HK-2 (cell line): ENCODE measurements around the gene TTC33.
"Not testable (repeated sequence)": the region's sequence is repeated elsewhere in the genome, so short reads cannot be mapped to it uniquely, and the experiment has no call there.

ENCODE experiments used
- DNase-seq: peaks from one replicate; pipeline ENCODE4 v3.0.0-alpha.2; 2018; ENCODE audit not compliant: unreplicated experiment

The TTC33 gene

DNA sequence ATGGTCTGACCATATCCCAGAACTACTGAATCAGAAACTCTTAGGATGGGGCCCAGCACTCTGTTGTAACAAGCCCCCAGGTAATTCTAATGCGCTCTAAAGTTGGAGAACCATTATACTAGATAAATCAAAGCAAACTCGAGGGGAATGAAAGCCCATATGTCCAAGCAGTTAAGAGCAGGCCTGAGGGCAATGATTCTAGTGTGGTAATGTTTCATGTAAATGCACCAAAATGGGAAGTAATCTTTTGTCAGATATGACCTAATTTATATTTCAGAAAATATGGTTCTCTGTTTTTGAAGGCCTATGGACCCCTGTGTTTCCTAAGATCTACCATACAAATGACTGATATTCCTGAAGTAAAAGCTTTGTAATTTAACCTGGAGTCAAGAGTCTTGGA lies 184.0 kb downstream of the TTC33 start:
- DNase-seq, result no peak

DNA sequence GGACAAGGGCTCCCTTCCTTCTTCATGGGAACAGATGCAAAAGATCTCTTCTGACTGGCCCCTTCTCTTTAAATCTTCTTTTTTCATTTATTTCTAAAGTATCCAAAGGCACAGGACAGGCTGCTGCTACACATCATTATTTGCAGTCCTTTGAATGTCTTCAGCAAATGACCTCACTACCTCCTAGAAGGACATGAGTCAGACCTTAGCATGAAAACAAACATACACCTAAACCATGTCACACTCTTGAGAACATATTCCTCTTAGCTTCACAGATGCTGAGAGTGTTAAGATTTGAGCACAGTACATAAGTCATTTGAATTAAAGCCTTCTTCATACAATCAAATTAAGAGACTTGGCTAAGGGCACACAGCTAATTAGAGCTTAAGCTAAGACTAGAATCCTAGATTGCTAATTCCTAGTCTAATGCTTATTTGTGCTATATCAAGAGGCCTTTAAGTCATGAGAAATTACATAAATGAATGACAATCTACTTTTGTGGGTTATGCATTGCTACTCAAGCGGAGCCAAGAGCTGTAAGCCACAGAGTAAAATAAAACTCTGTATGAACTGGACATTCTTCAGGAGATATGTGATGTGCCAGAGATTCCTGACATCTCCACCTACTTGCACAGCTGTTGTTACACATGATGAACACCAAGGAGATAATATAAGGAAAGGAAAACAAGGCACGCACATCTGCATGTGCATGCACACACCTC lies 185.2 kb downstream of the TTC33 start:
- DNase-seq, result no peak

DNA sequence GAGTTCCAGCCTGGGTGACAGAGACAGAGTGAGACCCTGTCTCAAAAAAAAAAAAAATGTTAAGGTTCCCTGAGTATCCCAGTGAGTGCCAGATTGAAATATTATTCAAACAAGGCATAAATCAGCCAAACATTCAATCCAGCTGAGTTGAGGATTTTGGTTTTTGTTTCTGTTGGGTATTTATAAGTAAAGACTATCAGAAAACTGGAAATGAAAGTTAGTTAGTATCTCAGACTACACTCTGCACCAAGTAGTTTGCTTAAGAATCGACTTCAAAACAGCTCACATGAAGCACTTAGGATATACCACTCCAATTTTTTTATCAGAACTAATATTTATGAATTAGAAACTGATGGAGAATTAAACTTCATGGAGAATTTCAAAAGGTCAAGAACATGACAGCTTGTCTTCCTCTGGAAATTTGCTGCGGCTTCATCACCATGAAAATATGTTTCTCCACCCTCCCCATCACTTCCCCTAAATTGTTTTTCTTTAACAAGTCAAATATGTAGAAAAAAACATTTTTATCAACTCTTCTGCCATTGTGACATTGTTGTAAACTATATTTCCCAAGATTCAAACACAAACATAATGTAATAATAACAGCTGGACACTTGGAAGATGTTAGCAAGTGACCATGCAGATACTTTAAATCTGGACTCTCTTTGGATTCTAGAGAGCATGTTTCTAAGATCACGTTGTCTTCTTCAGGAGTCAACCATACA lies 186.1 kb downstream of the TTC33 start:
- no peak for DNase-seq

DNA sequence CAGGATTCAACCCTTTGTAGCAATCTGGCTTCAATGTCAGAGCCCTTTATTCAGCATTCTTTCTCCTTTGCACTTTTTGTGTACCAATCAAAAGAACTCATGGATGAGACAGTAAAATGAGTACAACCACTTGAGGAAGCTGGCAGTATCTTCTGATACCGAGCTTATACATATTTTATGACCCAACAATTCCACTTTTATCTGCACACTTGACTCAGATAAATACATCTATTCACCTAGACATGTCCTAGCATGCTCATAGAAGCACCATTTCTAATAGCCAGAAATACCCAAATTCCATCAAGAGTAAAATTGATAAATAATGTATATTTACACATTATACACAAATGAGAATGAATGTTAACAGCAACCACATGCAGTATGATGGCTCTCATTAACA lies 187.2 kb downstream of the TTC33 start:
- DNase-seq, result no peak

DNA sequence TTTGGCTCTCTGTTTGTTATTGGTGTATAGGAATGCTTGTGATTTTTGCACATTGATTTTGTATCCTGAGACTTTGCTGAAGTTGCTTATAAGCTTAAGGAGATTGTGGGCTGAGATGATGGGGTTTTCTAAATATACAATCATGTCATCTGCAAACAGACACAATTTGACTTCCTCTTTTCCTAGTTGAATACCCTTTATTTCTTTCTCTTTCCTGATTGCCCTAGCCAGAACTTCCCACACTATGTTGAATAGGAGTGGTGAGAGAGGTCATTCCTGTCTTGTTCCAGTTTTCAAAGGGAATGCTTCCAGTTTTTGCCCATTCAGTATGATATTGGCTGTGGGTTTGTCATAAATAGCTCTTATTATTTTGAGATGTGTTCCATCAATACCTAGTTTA lies 192.6 kb downstream of the TTC33 start:
- DNase-seq, result not testable (repeated sequence)

DNA sequence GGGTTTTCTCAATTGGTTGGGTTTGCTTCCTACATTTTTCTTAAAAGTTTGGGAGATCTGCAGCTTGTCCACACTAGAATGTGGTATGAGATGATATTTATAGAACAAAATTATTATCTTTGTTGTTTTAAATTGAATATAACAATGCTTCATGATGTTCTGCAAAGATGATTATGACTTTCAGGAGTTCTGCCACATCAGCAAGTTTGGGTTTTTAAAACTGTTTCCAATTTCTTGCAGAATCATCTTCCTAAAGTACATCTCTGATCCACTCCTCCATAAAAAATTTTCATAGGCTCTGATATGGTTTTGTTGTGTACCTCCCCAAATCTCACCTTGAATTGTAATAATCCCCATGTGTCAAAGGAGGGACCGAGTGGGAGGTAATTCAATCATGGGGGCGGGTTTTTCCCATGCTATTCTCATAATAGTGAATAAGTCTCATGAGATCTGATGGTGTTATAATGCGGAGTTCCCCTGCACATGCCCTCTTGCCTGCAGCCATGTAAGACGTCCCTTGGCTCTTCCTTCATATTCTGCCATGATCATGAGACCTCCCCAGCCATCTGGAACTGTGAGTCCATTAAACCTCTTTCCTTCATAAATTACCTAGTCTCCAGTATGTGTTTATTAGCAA lies 195.2 kb downstream of the TTC33 start:
- no peak for DNase-seq

DNA sequence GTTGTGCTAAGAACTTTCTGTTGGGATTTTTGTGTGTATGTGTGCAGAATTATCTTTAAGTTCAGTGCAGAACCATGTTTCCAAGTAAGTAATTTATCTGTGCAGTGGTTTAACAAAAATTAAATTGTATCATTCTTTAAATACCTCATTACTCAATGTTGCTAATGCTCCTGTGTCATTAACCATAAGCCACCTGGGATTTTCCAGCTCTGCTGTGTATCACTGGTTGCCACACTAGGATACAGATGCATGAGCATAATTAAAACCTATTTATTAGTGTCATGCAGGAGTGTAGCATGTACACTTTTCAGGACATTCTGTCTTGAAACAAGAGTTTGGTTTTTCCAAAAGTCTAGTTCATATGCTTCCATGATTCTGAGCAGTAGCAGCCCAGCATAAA lies 196.5 kb downstream of the TTC33 start:
- no peak for DNase-seq

DNA sequence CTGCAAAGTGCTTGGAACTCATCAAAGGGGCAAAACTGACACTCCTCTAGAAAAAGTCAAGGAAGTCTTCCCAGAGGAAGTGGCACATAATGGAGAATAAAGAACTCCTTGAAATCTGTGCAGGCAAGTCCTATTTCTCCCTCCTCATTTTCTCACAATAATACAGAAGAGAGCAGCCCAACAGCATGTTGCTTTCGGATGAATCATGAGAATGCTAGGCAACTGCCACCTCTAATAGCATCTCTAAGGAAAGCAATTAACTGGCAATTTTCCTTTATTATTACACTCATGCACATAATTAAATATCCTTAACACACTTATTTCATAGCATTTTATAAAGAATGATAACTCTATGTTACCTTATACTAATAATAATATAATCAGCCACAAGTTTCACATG lies 198.3 kb downstream of the TTC33 start:
- DNase-seq, result no peak

DNA sequence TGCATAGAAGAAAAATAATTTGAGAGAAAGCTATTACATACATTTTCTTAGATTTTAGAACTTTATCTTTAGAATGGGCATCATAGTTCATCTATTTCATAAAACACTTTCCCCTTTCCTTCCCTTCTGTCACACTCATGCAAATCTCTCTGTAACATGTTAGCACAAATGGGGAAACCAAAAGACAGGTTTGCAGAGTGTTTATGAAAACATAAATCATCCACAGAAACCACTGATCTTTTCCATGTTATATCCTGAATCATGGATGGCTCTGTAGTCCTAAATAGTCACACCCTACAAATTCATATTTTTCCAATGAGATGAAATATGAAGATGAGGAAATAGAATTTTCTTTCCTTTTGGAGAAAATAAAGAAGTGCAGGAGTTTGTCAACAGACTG lies 198.9 kb downstream of the TTC33 start:
- no peak for DNase-seq

DNA sequence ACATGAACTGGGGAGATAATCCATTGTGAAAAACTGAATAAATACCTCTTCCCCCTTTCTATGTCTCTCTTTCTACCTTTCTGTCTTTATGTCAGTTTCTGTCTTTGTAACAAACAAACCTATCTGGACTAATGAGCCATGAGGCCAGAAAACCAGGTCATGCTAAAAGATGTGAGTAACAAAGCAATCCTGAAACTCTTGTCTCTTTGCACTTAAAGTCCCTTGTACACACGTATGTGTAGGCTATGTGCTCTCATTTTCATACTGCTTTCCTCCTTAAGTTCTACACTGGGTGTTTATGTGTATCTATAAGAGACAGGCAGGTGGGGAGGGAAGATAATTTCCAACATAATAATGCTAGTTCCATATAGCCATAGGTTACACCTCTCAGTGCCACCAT lies 199.9 kb downstream of the TTC33 start:
- no peak for DNase-seq

DNA sequence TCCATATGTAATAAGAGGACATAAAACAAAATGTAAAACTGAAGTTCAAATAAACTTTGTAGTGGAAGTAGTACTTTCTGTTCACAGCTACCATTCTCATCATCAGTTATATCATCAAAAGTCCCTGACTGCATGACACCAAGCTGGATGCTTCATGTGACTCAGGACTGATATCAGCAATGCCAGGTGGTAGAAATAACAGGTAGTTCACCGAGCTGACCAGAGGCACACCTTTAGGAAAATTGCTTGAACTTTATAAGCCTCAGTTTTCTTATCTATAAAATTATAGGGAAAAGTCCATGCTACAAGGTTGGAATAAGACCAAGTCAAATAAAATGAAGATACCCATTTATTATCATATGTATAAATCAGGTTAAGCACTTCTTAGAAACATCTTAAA lies 200.9 kb downstream of the TTC33 start:
- no peak for DNase-seq

DNA sequence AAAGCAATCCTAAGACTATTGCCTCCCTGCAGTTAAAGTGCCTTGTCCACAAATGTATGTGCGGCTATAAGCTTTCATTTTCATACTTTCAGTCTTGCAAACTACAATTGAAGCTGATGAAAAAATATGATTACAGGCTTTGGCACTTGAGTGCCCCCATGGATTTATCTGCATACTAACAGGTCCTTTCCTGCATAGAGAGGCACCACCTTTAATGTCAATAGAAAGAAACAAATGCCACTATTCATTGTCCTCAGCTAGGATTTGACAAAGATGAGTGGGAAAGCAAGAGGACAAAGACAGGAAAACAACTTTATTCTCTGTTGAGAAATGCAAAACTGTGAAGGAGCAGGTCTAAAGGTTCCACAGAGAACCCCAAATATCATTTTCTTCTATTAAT lies 201.7 kb downstream of the TTC33 start:
- DNase-seq, result no peak

DNA sequence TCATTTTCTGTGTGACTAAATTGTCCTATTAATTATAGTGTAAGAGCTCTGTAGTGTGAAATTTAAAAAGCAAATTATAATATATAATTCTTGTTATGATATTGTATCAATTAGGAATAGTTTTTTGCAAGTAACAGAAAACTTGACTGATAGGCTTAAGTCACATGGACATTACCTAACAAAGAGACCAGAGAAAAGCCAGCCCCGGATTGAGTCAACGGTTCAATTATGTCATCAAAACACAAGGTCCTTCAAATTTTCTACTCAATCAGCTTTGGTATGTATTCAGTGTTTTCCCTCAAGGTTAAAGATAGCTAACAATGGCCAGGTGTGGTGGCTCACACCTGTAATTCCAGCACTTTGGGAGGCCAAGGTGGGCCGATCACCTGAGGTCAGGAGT lies 202.8 kb downstream of the TTC33 start:
- no peak for DNase-seq

DNA sequence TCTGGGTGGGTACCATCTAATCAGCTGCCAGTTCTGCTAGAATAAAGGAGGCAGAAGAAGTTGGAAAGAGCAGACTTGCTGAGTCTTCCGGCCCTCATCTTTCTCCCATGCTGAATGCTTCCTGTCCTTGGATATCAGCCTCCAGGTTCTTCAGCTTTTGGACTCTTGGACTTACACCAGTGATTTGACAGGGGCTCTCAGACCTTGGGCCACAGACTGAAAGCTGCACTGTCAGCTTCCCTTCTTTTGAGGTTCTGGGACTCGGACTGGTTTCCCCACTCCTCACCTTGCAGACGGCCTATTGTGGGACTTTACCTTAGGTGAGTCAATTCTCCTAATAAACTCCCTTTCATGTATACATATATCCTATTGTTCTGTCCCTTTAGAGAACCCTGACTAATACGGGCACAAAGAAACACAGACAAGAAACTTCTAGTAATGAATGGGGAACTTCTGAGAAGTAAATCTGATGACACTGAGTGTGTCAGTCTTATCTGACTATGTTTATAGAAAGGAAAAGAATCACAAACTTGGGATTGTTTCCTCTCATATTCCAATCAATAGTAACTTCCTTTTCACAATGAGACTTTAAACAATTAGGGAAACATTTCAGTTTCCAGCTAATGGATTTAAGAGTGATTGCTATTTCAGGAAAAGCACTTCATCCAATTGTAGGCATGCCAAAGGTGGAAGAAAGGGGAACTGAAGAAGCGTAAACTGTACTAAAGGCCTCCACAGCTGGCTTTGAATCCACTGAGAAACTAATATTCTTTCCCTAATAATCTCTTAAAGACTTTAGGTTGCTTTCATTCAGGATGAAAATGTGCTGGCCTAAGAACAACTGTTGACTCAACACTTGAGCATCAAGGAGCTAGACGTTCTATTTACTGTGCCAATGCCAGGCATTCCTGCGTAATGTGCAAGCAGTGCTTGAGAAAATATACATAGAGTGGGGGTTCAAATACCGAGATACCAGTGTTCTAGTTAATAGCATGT lies 204.0 kb downstream of the TTC33 start:
- peak; percentile 46 for DNase-seq

DNA sequence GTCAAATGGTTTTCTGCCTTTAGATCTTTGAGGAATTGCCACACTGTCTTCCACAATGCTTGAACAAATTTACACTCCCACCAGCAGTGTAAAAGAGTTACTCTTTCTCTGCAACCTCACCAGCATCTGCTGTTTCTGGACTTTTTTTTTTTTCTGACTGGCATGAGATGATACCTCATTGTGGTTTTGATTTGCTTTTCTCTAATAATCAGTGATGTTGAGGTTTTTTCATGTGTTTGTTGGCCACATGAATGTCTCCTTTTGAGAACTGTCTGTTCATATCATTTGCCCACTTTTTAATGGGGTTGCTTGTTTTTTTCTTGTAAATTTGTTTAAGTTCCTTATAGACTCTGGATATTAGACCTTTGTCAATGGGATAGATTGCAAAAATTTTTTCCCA lies 205.3 kb downstream of the TTC33 start:
- DNase-seq, result no peak

DNA sequence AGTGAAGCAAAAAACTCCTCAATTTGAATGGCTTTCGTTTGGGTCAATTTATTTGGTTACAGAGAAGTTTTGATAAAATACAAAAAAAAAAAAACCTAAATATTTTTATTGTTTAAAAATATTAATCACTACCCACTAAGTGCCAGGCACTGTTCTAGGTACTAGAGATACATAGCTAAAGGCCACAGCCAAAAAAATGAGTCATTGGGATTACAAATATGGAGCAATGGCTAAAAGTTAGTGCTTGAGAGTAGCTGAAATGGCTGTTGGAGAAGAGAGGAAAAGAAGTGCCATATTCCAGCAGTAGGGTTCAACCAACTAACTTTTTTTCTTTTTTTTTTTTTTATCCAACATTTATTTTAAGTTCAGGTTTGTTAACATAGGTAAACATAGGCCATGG lies 206.1 kb downstream of the TTC33 start:
- DNase-seq, result no peak

DNA sequence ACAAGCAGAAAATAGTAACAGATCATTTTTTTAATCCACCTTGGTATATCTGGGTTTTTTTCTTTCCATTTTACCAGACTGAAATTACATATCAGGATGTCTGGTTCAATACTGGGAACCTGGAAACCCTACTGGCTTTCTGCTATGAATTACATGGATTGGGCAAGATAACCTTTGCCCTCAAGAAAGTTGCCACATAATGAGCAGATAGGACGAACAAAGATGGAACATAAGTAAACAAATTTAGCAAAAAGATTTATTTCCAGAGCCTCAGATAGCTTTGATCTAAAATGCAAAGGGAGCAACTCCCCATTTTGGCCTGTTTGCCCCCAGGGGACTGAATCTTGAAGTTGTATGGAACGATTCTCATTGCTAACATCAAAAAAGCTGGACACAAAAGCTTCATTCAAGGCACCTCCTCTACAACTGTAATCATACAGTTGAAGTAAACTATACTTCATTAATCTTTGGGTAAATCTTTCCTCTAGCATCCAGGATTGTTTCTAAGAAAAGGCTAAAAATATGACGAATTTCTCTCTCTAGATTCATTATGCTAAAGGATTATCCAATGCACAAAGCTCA lies 207.7 kb downstream of the TTC33 start:
- DNase-seq, result no peak

DNA sequence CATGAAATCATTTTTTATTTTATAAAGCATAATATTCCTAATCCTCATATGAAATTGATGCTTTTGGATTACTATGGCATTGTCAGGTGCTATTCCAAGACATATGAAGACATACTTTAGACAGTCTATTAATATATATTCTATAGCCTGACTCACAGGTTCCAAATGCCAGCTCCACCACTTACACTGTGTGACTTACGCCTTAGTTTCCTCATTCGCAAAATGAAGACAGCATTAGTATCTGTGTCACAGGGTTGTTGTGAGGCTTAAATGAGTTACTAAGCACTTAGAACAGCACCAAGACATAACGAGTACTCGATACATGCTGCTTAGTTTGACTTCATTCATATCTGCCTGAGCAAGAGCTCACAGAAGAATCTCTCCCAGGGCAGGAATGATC lies 208.2 kb downstream of the TTC33 start:
- DNase-seq, result no peak

DNA sequence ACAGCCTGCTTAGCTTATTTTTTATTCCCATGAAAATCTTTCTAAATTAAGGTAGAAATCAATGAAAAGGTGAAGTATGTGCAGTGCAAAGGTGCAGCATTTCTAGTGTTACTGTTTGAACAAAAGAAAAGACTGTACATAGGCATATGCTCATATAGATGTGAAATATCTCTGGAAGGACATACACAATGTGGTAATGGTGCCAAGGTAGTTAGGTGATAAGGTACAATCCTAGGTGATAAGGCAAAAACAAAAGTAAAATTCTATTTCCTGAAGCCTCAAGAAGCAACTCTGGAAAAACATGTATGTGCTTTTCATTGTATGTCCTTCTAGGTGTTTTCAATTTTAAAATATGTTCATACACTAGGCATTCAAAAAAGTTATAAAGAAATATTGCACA lies 215.5 kb downstream of the TTC33 start:
- DNase-seq, result no peak

DNA sequence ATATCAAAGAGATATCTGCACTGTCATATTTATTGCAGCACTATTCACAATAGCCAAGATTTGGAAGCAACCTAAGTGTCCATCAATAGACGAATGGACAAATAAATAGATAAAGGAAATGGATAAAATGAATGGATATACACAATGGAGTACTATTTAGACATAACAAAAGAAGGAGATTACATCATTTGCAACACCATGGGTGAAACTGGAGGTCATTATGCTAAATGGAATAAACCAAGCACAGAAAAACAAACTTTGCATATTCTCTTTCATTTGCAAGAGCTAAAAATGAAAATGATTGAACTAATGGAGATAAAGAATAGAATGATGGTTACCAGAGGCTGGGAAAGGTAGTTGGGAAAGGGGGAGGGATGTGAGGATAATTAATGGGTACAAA lies 231.1 kb downstream of the TTC33 start:
- no peak for DNase-seq

DNA sequence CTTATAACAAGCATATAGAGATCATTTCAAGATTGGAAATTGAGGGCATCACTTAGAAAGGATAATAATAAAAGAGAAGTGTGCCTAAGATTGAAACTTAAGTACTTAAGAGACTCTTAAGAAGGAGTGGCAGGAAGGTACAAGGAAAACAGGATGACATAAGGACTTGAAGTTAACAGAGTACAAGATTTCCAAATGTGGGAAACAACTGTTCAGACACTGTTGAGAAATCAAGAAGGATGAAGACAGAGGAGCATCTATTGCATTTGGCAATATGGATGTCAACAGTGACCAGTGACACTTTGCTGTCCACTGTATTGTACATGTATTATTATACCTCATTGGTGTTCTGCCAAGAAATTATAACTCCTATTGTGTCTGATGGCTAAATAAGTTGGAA lies 233.8 kb downstream of the TTC33 start:
- no peak for DNase-seq
